Measurements from ENCODE around the gene STX8. TPM values are rescaled to one million over a fixed set of nuclear protein-coding genes. Genes with fewer than 3 reads are reported as not detected.

The STX8 gene
- polyA plus RNA-seq, 1 of the 3 experiments (the other 2 are of a cell fraction) = 51.3 TPM

DNA sequence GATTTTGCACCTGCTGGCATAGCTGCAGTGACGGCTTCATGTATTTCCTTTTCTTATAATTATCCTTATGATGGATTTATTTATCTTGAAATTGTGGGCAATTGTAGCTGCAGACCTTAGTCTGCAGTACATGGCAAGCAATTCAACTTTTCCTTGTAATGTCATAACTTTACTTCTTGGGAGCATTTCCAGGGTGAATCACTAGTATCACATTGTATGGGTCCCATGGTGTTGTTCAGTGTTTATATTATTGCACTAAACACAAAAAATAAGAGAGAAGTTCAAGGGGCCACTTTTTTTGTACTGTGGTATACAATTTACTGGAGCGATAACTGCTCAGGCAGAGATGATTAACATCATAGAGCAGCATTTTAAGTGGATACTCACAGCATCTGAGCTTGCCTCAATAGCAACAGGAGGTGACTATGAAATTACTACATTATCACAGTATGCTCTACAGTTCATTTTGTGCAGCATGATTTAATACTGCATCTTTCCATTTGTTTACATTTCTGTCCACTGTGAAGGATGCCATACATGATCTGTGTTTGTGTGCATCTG is 169.5 kb downstream of the STX8 start:
- ChIA-PET CTCF (interaction anchor here (0.6 to 1.4 kb wide), 3 partner anchors 27 to 116 kb away, joined by 3 read pairs; no protein-coding TSS in a partner anchor), POLR2A (no interaction called here)
- no peak overlapping the region for H3K4me3 ChIP-seq (ENCODE audit: low read depth in 2 of 2, low read length in 1 of 2)
- H3K9ac ChIP-seq = no peak overlapping the region
- peaks cover 0 to 15% of the 10 kb centered on the region in 2 experiments; a peak in 2 of 4 replicates for H3K4me1 ChIP-seq (ENCODE audit: control insufficient read depth in 1 of 2, insufficient read depth in 2 of 2, low read depth in 1 of 2, low read length in 1 of 2)
- H3F3A ChIP-seq (replicated peaks; ENCODE audit: insufficient read depth) = peaks cover 7% of the 10 kb centered on the region
- DNase-seq = no peak
- H3K4me2 ChIP-seq = no peak overlapping the region
- H4K20me1 ChIP-seq (ENCODE audit: insufficient read depth) = no peaks in the 10 kb centered on the region
- WGBS (ENCODE audit: low lambda C conversion rate) = 95% methylated on average over 2 of the region's 2 CpGs
- H3K36me3 ChIP-seq (replicated peaks in 1 of 2; ENCODE audit: control insufficient read depth in 1 of 2, insufficient read depth in 2 of 2, low read length in 1 of 2) = no peaks in the 10 kb centered on the region
- H3K9me2 ChIP-seq = no peaks in the 10 kb centered on the region
- no peaks in the 10 kb centered on the region for H3K79me2 ChIP-seq (ENCODE audit: insufficient read depth)
- no peaks in the 10 kb centered on the region for H3K27me3 ChIP-seq (ENCODE audit: insufficient read depth)
- no peak overlapping the region for H3K27ac ChIP-seq (ENCODE audit: low read depth in 2 of 2, low read length in 1 of 2)
- no peaks in the 10 kb centered on the region for H3K9me3 ChIP-seq
- no peak overlapping the region for H2AFZ ChIP-seq (ENCODE audit: low read depth)
- TF ChIP-seq FOSL2 (IDR thresholded peaks at IDR 0.05; ENCODE audit: borderline replicate concordance, low read depth) (no peak), SIN3A (IDR thresholded peaks at IDR 0.05; ENCODE audit: borderline replicate concordance, low read depth, low read length) (no peak), TAF1 (IDR thresholded peaks at IDR 0.05; ENCODE audit: borderline replicate concordance, low read depth, low read length) (no peak), RXRA (IDR thresholded peaks at IDR 0.05; ENCODE audit: borderline replicate concordance, low read depth) (no peak), MEF2A (IDR thresholded peaks at IDR 0.05; ENCODE audit: borderline replicate concordance, low read depth) (no peak), POLR2AphosphoS5 (IDR thresholded peaks at IDR 0.05; ENCODE audit: low read depth, low read length) (no peak), ELF1 (IDR thresholded peaks at IDR 0.05) (no peak), FOXJ3 (CRISPR knock-in tag; IDR thresholded peaks at IDR 0.05) (no peak)
- TF ChIP-seq, protein P1, sequence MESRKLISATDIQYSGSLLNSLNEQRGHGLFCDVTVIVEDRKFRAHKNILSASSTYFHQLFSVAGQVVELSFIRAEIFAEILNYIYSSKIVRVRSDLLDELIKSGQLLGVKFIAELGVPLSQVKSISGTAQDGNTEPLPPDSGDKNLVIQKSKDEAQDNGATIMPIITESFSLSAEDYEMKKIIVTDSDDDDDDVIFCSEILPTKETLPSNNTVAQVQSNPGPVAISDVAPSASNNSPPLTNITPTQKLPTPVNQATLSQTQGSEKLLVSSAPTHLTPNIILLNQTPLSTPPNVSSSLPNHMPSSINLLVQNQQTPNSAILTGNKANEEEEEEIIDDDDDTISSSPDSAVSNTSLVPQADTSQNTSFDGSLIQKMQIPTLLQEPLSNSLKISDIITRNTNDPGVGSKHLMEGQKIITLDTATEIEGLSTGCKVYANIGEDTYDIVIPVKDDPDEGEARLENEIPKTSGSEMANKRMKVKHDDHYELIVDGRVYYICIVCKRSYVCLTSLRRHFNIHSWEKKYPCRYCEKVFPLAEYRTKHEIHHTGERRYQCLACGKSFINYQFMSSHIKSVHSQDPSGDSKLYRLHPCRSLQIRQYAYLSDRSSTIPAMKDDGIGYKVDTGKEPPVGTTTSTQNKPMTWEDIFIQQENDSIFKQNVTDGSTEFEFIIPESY (IDR thresholded peaks at IDR 0.05; ENCODE audit: borderline replicate concordance, low read depth) = no peak

DNA sequence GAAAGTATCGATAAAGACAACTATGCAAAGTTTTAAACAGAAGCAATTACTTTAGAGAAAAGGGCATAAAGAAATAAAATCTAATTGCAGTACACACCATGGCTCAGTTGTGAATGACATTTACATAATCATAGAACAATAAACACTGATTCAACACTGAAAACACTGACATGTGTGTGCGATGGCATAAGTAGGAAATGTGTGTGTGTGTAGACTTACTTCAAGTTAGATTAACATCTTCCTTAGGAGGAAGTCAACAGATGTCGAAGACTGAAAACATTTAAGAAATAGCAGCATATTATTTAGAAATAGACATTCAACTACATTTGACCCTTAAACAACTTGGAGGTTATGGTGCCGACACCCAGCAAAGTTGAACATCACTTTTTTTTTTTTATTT is 172.4 kb downstream of the STX8 start:
- Histone ChIP-seq H3K27ac (ENCODE audit: low read depth in 2 of 2, low read length in 1 of 2) (no peak overlapping the region), H3K79me2 (ENCODE audit: insufficient read depth) (no peaks in the 10 kb centered on the region), H3K4me2 (no peak overlapping the region), H3K9me3 (no peaks in the 10 kb centered on the region), H3F3A (replicated peaks; ENCODE audit: insufficient read depth) (peaks cover 7% of the 10 kb centered on the region), H3K36me3 (replicated peaks in 1 of 2; ENCODE audit: control insufficient read depth in 1 of 2, insufficient read depth in 2 of 2, low read length in 1 of 2) (no peaks in the 10 kb centered on the region), H3K9ac (no peak overlapping the region), H3K4me3 (ENCODE audit: low read depth in 2 of 2, low read length in 1 of 2) (no peak overlapping the region), H3K9me2 (no peaks in the 10 kb centered on the region), H3K4me1 (ENCODE audit: control insufficient read depth in 1 of 2, insufficient read depth in 2 of 2, low read depth in 1 of 2, low read length in 1 of 2) (no peaks in the 10 kb centered on the region; a peak in 2 of 4 replicates), H4K20me1 (ENCODE audit: insufficient read depth) (no peaks in the 10 kb centered on the region), H2AFZ (ENCODE audit: low read depth) (no peak overlapping the region), H3K27me3 (ENCODE audit: insufficient read depth) (no peaks in the 10 kb centered on the region)
- ChIA-PET CTCF (interaction anchor here (1.2 to 1.7 kb wide), 5 partner anchors 11 to 117 kb away, joined by 3 to 9 read pairs (median 4); no protein-coding TSS in a partner anchor), POLR2A (no interaction called here)
- no peak for DNase-seq
- 95% methylated on average over 4 of the region's 4 CpGs for WGBS (ENCODE audit: low lambda C conversion rate)
- TF ChIP-seq IRF3 (IDR thresholded peaks at IDR 0.05; ENCODE audit: low read depth, low read length) (no peak), RXRA (IDR thresholded peaks at IDR 0.05; ENCODE audit: borderline replicate concordance, low read depth) (no peak), CHD2 (IDR thresholded peaks at IDR 0.05; ENCODE audit: low read length, partially characterized antibody) (no peak), NFIC (IDR thresholded peaks at IDR 0.05; ENCODE audit: borderline replicate concordance) (no peak)
- TF ChIP-seq, protein P2, sequence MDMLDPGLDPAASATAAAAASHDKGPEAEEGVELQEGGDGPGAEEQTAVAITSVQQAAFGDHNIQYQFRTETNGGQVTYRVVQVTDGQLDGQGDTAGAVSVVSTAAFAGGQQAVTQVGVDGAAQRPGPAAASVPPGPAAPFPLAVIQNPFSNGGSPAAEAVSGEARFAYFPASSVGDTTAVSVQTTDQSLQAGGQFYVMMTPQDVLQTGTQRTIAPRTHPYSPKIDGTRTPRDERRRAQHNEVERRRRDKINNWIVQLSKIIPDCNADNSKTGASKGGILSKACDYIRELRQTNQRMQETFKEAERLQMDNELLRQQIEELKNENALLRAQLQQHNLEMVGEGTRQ (IDR thresholded peaks at IDR 0.05; ENCODE audit: borderline replicate concordance, low read depth, low read length) = no peak
- TF ChIP-seq, protein P3, sequence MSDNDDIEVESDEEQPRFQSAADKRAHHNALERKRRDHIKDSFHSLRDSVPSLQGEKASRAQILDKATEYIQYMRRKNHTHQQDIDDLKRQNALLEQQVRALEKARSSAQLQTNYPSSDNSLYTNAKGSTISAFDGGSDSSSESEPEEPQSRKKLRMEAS (IDR thresholded peaks at IDR 0.05; ENCODE audit: low read depth) = no peak

Measured in SK-N-SH (cell line).